ENCODE data around the gene FADD.

The FADD gene

DNA sequence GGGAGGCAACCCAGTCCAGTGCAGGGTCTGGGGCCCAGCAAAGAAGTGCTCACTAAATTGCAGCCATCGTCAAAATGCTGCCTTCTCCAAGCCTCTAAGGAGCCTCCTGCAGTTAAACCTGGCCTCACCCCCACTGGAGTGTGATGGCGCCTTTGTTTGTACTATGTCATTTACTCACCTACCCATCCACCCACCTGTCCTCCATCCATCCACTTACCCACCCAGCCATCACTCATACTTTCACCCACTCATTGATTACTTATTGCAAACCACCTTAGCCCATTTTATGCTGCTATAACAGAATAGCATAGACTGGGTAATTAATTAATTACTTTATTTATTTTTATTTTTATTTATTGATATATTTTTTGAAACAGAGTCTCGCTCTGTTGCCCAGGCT, 38.6 kb downstream of the FADD start:
- DNase-seq = no peak

DNA sequence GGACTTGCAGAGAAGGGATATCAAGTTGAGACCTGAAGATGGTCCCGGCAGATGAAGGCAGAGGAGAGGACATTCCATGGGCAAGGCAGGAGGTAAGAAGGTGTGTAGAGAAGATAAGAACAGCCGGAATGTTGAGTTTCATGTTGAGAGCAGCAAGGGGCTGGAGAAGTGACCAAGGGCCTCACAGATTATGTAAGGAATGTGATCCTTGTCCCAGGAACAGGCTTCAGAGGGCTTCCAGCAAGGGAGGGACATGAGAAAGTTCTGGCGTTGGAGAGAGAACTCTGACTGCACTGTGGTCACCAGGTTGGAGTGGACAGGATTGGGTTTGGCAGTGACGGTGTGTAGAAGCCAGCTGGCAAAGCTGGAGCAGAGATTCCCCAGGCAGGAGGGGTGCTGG, 39.8 kb downstream of the FADD start:
- DNase-seq = no peak

DNA sequence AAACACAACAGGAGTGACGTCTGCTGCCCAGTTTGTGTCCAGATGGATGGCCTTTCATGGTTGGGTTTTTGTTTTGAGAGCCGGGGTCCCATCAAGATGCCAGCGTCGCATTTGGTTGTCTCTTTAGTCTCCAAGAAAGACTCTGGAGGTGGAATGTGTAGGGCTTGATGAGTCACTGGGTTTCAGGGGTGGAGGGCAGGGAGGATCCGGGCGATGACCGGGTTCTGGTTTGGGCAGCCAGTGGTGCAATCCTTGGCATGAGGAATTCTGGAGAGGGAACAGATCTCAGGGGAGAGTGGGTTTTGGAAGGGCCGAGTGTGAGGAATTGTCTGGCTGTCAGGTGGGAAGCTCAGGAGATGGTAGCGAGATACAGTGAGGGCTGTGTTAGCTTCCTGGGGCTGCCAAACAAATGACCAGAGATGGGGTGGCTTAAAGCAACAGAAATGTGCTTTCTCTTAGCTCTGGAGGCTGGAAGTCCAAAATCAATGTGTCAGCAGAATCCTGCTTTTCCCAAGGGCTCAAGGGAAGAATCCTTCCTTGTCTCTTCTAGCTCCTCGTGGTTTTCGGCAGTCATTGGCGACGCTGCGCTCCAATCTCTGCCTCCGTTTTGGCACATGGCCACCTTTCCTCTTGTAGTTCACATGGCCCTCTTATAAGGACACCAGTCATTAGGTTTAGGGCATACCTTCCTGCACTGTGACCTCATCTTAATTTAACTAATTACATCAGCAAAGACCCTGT, 41.0 kb downstream of the FADD start:
- DNase-seq = no peak

DNA sequence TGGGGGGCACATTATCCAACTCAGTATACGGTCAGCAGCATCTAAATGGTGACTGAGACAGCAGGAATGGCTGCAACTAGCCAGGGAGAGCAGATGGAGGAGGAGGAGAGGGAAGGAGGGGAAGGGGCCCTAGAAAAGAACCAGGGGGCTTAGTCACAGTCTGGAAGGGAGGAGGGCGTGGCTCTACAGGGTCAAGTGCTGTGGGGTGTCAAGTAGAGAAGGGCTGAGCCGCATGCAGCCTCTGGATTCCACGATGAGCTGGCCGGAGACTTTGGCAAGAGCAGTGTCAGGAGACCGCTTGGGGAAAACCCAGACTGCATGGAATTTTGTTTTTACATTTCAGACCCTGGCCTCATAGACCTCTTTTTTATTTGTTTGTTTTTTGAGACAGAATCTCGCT, 41.6 kb downstream of the FADD start:
- DNase-seq = no peak

DNA sequence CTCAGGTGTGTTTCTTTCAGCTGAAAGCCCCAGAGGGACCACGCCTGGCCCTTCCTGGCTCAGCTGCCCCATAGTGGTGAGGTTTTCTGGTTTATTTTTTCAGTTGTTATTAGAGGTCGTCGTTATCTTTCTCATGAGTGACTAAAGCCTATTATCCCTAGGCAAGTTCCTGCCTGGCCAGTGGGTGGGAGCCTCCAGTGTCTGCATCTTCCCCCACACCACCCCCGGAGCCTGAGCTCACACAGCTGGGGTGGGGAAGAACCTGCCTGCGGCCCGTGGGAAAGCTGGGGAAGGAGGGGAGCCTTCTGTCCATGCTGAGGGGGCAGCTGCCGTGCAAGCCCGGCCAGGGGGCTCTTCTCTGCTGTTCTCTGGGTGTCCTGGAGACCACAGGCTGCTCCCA, 43.1 kb downstream of the FADD start:
- no peak for DNase-seq

DNA sequence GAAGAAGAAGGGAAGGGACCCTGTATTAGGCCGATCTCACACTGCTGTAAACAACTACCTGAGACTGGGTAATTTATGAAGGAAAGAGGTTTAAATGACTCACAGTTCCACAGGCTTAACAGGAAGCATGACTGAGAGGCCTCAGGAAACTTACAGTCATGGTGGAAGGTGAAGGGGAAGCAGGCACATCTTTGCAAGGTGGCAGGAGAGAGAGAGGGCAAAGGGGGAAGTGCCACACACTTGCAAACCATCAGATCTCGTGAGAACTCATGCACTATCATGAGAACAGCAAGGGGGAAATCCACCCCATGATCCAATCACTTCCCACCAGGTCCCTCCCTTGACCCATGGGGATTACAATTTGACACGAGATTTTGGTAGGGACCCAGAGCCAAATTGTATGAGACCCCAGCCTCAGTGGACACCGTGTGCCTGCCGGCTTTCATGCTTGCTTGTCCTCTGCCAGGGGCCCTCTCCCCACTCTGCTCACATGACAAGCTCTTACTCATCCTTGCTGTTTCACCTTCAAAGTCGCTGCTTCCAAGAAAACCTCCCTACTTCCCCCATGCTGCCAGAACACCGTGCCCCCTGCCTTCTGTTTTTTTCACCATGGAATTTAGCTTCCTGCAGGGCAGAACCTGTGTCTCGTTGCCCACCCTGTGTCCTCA, 44.1 kb downstream of the FADD start:
- DNase-seq = no peak

DNA sequence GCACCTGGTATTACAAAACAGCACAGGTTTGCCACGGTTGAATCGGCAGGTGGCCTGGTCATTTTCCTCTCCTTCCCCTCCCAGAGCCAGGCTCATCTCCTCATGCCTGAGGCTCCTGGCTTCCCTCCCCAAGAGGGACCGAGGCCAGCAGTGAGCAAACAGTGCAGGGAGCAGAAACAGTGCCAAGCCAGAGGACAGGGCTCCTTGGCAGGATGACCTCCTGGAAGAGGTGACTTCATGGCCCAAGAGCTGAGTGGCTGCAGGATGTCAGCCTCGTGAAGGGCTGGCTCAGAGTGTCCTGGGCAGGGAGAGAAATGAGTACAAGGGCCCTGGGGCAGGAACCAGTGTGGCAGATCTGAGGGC, 44.6 kb downstream of the FADD start:
- DNase-seq = no peak

DNA sequence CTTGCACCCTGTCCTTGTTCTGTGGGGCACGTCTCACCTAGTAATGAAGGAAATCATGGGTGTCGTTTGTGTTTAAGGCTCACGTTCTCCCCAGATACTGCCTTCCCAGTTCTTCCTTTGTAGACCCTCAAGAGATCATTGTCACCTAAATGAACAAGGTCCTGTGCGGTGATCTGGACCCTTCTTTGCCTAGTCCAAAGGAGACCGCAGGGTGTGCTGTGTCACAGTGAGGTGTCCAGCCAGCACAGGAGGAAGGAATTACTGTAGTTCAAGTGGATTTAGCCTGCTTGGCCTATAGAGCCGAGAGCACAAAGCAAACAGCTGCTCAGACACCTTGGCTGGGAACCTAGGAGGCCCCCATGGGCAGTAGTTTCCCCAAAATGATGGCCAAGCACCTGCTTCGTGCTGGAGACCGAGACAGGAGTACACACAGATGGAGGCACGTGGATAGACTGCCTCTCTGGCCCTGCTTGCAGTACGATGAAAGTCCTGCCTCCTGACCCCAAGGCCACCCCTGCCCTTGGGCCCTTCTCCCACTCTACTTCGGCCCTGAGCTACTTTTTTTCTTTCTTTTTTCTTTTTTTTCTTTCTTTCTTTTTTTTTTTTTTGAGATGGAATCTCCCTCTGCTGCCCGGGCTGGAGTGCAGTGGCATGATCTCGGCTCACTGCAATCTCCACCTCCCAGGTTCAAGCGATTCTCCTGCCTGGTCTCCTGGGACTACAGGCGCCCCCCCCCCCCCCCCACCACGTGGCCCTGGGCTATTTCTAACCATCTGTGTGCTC, 48.0 kb downstream of the FADD start:
- DNase-seq = no peak

DNA sequence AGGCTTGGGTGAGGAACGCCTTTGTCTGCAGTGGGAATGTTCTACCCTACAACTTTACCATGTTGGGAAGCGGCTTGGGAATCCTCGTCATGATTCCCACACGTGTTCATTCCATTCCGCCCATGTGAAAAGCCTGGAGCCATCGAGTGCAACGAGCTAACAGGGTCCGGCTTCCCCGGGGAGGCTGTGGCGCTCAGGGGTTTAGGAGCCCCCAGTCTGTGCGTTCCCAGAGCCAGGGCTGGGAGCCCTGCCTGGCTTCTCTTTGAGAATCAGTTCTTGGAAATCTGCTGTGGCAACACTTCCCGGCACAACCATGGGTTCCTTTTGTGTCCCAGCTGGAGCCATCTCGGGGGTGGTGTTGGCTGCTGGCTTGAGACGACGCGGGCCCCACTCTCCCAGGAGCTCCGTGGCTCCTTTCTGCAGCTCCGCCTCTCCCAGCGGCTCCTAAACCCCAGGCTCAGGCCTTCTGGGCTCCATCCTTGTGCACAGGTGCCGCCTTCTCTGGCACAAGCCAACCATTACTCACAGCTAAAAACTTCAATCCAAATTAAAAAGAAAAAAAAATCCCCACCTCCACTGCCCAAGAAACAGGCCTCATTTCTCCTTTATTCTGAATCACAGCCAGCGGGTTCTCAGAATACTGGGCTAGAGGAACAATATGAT, 48.7 kb downstream of the FADD start:
- no peak for DNase-seq

DNA sequence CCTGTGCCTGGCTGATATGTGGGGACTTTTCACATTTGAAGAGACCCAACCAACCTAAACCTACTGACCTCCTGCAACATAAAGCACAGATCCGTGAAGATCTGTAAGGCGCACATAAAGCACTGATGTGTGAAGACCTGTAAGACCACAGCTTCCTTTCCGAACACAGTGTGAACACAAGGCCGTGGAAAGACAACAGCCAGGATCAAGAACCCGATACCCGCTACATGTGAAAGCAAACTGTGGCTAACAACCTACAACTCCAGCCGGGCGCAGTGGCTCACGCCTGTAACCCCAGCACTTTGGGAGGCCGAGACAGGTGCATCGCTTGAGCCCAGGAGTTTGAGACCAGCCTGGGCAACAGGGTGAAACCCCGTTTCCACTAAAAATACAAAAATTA, 49.7 kb downstream of the FADD start:
- no peak for DNase-seq

DNA sequence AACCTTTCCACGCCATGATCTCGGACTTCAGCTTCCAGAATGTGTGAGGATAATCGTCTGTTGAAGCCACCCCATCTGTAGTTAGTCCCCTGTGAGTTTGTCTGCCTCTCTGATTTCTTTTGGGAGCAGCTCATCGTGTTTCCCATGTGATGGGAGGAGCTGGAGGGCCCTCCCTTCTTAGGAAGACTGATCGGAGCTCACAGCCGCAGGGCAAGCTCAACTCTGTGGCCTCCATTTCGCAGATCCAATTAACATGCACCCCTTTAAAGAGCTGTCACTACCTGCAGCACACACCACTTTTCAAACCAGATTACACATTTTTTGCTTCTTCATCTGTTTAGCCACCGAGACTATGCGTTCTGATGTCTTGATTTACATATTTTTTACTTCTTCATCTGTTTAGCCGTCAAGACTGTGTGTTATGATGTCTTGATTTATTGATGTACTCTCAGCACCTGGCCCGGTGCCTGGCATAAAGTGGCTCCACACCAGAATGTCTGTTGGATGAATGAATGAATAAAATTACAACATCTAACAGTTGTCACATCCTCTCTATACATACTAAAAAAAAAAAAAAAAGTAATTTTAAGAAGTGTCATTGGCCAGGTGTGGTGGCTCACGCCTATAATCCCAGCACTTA, 52.5 kb downstream of the FADD start:
- no peak for DNase-seq

Measured in eye (tissue), 1 donor.